ENCODE results near the gene PMEPA1.
A peak's percentile ranks its signal among the peaks of the same experiment; 100 is the strongest.

The PMEPA1 gene

GRCh38 chr20:57709823-57710799 is at the start of gene PMEPA1:
Gene PMEPA1 (minus strand): TSS chr20:57710015. CDS start chr20:57709582, 433 bp downstream.
- DNase-seq: peak; percentile 66

GRCh38 chr20:57757767-57758166 is 48.0 kb upstream of the PMEPA1 start:
- no peak for DNase-seq

GRCh38 chr20:57756921-57757320 is 47.1 kb upstream of the PMEPA1 start:
- DNase-seq: no peak

GRCh38 chr20:57756213-57756612 is 46.4 kb upstream of the PMEPA1 start:
- DNase-seq: no peak

GRCh38 chr20:57755609-57756008 is 45.8 kb upstream of the PMEPA1 start:
- DNase-seq: no peak

GRCh38 chr20:57754190-57754589 is 44.4 kb upstream of the PMEPA1 start:
- no peak for DNase-seq

- DNase-seq: no peak
Observed at GRCh38 chr20:57753332-57754164, 43.7 kb upstream of the PMEPA1 start.

- no peak for DNase-seq
Observed at GRCh38 chr20:57751411-57751810, 41.6 kb upstream of the PMEPA1 start.

GRCh38 chr20:57749869-57750268 is 40.1 kb upstream of the PMEPA1 start:
- DNase-seq: no peak

GRCh38 chr20:57749131-57749690 is 39.4 kb upstream of the PMEPA1 start:
- no peak for DNase-seq

- DNase-seq: peak; percentile 32
Observed at GRCh38 chr20:57748601-57749130, 38.9 kb upstream of the PMEPA1 start.

- no peak for DNase-seq
Observed at GRCh38 chr20:57747861-57748481, 38.2 kb upstream of the PMEPA1 start.

- DNase-seq: no peak
Observed at GRCh38 chr20:57746832-57747404, 37.1 kb upstream of the PMEPA1 start.

- DNase-seq: no peak
Observed at GRCh38 chr20:57746201-57746600, 36.4 kb upstream of the PMEPA1 start.

GRCh38 chr20:57744206-57744605 is 34.4 kb upstream of the PMEPA1 start:
- no peak for DNase-seq

- no peak for DNase-seq
Observed at GRCh38 chr20:57743450-57744095, 33.8 kb upstream of the PMEPA1 start.

- no peak for DNase-seq
Observed at GRCh38 chr20:57742507-57743181, 32.8 kb upstream of the PMEPA1 start.

- DNase-seq: no peak
Observed at GRCh38 chr20:57738484-57738883, 28.7 kb upstream of the PMEPA1 start.

GRCh38 chr20:57738053-57738452 is 28.2 kb upstream of the PMEPA1 start:
- no peak for DNase-seq

GRCh38 chr20:57737349-57737748 is 27.5 kb upstream of the PMEPA1 start:
- no peak for DNase-seq

- DNase-seq: no peak
Observed at GRCh38 chr20:57736738-57737347, 27.0 kb upstream of the PMEPA1 start.
